Esophagus muscularis mucosa (tissue), 4 donors: ENCODE data around the gene BCAR1. TPM values are rescaled to one million over a fixed set of nuclear protein-coding genes. Genes with fewer than 3 reads are reported as not detected.
"Not testable (repeated sequence)": the region's sequence is repeated elsewhere in the genome, so short reads cannot be mapped to it uniquely, and the experiment has no call there.

Experiments used
- DNase-seq: peaks from one replicate; pipeline ENCODE4 v3.0.0-alpha.2; 2017; ENCODE audit errors: extremely low spot score
- H3K27ac ChIP-seq, 4 donors: fragments of 200-600 bp; sonication (generic); replicated peaks in 1 of 4; 1 replicate in 3 of 4; 2 replicates in 1 of 4; pipeline ENCODE4 v1.5.1; 2016 to 2019; ENCODE audit warnings: mild to moderate bottlenecking in 1 of 4
- H3K27me3 ChIP-seq, 4 donors: fragments of 200-600 bp; sonication (generic); one replicate each; pipeline versions ENCODE4 v1.5.1 to v1.6.0; 2016 to 2019
- H3K36me3 ChIP-seq, 4 donors: fragments of 200-600 bp; sonication (generic); one replicate each; pipeline ENCODE4 v1.5.1; 2016 to 2019
- H3K4me1 ChIP-seq, 4 donors: fragments of 200-600 bp; sonication (generic); one replicate each; pipeline ENCODE4 v1.5.1; 2016 to 2019
- H3K4me3 ChIP-seq, 4 donors: fragments of 200-600 bp; sonication (generic); 1 replicate in 2 of 4; 2 replicates in 2 of 4; pipeline ENCODE4 v1.5.1; 2016 to 2019; ENCODE audit warnings: mild to moderate bottlenecking in 4 of 4, moderate library complexity in 1 of 4
- H3K9me3 ChIP-seq, 4 donors: fragments of 200-600 bp; sonication (generic); 1 replicate in 3 of 4; 2 replicates in 1 of 4; pipeline ENCODE4 v1.5.1; 2016 to 2019
- EP300 ChIP-seq: sonication (generic); formaldehyde crosslinking; IDR thresholded peaks from one replicate; pipeline ENCODE4 v1.6.1; 2017; ENCODE audit warnings: antibody characterized with exemption
- POLR2A ChIP-seq: fragments of 450-650 bp; IDR thresholded peaks from one replicate; pipeline ENCODE4 v1.6.1; 2017; ENCODE audit warnings: antibody characterized with exemption, moderate library complexity, mild to moderate bottlenecking, low read depth
- POLR2AphosphoS5 ChIP-seq, 2 donors: sonication (generic); formaldehyde crosslinking; IDR thresholded peaks; one replicate each; pipeline ENCODE4 v1.6.1; 2017; ENCODE audit warnings: antibody characterized with exemption in 2 of 2
- WGBS: methylation state at CpG from one replicate; pipeline ENCODE4 v1.1.5; 2018; 5-methylcytosine and 5-hydroxymethylcytosine counted together
- intact Hi-C: fragments of 100-400 bp; cut with DNase I; formaldehyde crosslinking; loops from one replicate; pipeline ENCODE4 v1.15.1; 2023
- total RNA-seq, 4 donors: library from RNA; depleted of rRNA; stranded (reverse); fragments of >200 nt; gene quantifications; one replicate each; pipeline versions ENCODE4 v1.1.0 to v1.2.1, GENCODE V29; 2016
- TF ChIP-seq, protein P1 (sequence below), 3 experiments: fragments of 200-600 bp in 2 of 3; fragments of 450-650 bp in 1 of 3; sonication (generic) in 2 of 3; IDR thresholded peaks; one replicate each; pipeline ENCODE4 v1.5.1; 2017 to 2019; ENCODE audit warnings: antibody characterized with exemption in 3 of 3, mild to moderate bottlenecking in 2 of 3, moderate library complexity in 1 of 3

Gene BCAR1
- total RNA-seq, 4 donors from 2014 or later: 31.6 to 67.1 (median 54.8) TPM

GRCh38 chr16:75287708-75288107, 36.3 kb upstream of the BCAR1 start:
- H3K27me3 ChIP-seq: no peaks in the 10 kb centered on the region
- no peak overlapping the region for H3K4me3 ChIP-seq
- H3K4me1 ChIP-seq: peaks cover 0 to 23% (median 4%) of the 10 kb centered on the region in 4 donors
- intact Hi-C loops: no loop called here
- WGBS: 84% methylated on average over 5 of the region's 5 CpGs
- H3K36me3 ChIP-seq: peaks cover 0 to 37% (median 17%) of the 10 kb centered on the region in 4 donors
- H3K27ac ChIP-seq: no peak overlapping the region
- TF ChIP-seq EP300: no peak
- TF ChIP-seq, protein P1, sequence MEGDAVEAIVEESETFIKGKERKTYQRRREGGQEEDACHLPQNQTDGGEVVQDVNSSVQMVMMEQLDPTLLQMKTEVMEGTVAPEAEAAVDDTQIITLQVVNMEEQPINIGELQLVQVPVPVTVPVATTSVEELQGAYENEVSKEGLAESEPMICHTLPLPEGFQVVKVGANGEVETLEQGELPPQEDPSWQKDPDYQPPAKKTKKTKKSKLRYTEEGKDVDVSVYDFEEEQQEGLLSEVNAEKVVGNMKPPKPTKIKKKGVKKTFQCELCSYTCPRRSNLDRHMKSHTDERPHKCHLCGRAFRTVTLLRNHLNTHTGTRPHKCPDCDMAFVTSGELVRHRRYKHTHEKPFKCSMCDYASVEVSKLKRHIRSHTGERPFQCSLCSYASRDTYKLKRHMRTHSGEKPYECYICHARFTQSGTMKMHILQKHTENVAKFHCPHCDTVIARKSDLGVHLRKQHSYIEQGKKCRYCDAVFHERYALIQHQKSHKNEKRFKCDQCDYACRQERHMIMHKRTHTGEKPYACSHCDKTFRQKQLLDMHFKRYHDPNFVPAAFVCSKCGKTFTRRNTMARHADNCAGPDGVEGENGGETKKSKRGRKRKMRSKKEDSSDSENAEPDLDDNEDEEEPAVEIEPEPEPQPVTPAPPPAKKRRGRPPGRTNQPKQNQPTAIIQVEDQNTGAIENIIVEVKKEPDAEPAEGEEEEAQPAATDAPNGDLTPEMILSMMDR (IDR thresholded peaks at IDR 0.05): no peak
- no peak for TF ChIP-seq POLR2A
- no peak for TF ChIP-seq POLR2AphosphoS5 (IDR thresholded peaks at IDR 0.05)
- DNase-seq: no peak
- H3K9me3 ChIP-seq: no peaks in the 10 kb centered on the region

DNA sequence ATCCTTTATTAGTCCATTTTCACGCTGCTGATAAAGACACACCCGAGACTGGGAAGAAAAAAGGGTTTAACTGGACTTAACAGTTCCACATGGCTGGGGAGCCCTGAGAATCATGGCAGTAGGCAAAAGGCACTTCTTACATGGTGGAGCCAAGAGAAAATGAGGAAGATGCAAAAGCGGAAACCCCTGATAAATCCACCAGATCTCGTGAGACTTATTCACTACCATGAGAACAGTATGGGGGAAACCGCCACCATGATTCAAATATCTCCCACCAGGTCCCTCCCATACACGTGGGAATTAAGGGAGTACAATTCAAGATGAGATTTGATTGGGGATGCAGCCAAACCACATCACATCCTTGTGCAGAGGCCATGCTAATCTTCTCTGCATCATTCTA, 35.0 kb upstream of the BCAR1 start:
- H3K27me3 ChIP-seq: no peaks in the 10 kb centered on the region
- peaks cover 0 to 23% (median 4%) of the 10 kb centered on the region in 4 donors for H3K4me1 ChIP-seq
- H3K4me3 ChIP-seq: no peak overlapping the region
- intact Hi-C loops: no loop called here
- no peak for DNase-seq
- H3K36me3 ChIP-seq: peaks cover 0 to 24% (median 4%) of the 10 kb centered on the region in 4 donors
- TF ChIP-seq, protein P1 (IDR thresholded peaks at IDR 0.05): no peak
- TF ChIP-seq EP300 (no peak), POLR2AphosphoS5 (IDR thresholded peaks at IDR 0.05) (no peak), POLR2A (no peak)
- no peaks in the 10 kb centered on the region for H3K9me3 ChIP-seq
- WGBS: 90% methylated on average over 6 of the region's 6 CpGs
- no peak overlapping the region for H3K27ac ChIP-seq

GRCh38 chr16:75282466-75283281, 31.2 kb upstream of the BCAR1 start:
- Histone ChIP-seq H3K36me3 (peaks cover 0 to 7% (median 0%) of the 10 kb centered on the region in 4 donors), H3K9me3 (no peaks in the 10 kb centered on the region), H3K27me3 (no peaks in the 10 kb centered on the region), H3K4me3 (no peak overlapping the region), H3K4me1 (peaks cover 0 to under 1% (median 0%) of the 10 kb centered on the region in 4 donors), H3K27ac (no peak overlapping the region)
- WGBS: 84% methylated on average over 10 of the region's 11 CpGs
- intact Hi-C loops: no loop called here
- TF ChIP-seq POLR2A (no peak), EP300 (no peak), POLR2AphosphoS5 (IDR thresholded peaks at IDR 0.05) (no peak)
- TF ChIP-seq, protein P1 (IDR thresholded peaks at IDR 0.05): no peak
- DNase-seq: no peak

- peaks cover 0 to 4% (median 0%) of the 10 kb centered on the region in 4 donors for H3K36me3 ChIP-seq
- H3K27me3 ChIP-seq: no peaks in the 10 kb centered on the region
- no peak for DNase-seq
- intact Hi-C loops: no loop called here
- H3K27ac ChIP-seq: no peak overlapping the region
- no peak overlapping the region for H3K4me3 ChIP-seq
- no peaks in the 10 kb centered on the region for H3K4me1 ChIP-seq
- TF ChIP-seq EP300 (no peak), POLR2AphosphoS5 (IDR thresholded peaks at IDR 0.05) (no peak), POLR2A (no peak)
- TF ChIP-seq, protein P1 (IDR thresholded peaks at IDR 0.05): no peak
- no peaks in the 10 kb centered on the region for H3K9me3 ChIP-seq
- WGBS: 97% methylated on average over 6 of the region's 6 CpGs
These were observed 30.4 kb upstream of the BCAR1 start for GRCh38 chr16:75281826-75282225.

DNA sequence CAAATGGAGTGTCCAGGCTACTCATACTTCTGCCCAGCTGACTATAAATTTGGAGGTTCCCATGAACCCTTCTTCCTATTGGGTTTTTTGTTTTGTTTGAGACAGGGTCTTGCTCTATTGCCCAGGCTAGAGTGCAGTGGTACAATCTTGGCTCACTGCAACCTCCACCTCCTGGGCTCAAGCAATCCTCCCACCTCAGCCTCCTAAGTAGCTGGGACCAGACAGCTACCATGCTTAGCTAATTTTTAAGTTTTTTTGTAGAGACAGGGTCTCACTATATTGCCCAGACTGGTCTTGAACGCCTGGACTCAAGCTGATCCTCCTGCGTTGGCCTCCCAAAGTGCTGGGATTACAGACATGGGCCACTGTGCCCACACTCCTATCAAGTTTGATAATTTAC, 29.6 kb upstream of the BCAR1 start:
- DNase-seq, H3K27ac ChIP-seq, H3K4me1 ChIP-seq, intact Hi-C loops, H3K4me3 ChIP-seq, H3K9me3 ChIP-seq, H3K36me3 ChIP-seq, H3K27me3 ChIP-seq: not testable (repeated sequence)
- WGBS: 100% methylated on average over 2 of the region's 2 CpGs
